Karpas-422 (cell line): Measurements from ENCODE around the gene OR52E4. TPM values are rescaled to one million over a fixed set of nuclear protein-coding genes. Genes with fewer than 3 reads are reported as not detected.

Experiments
- DNase-seq: peaks from one replicate; pipeline ENCODE4 v3.0.0-alpha.2; 2015
- H2AFZ ChIP-seq: fragments of 200-600 bp; sonication (generic); 2 replicates; pipeline ENCODE4 v1.6.1; 2014; ENCODE audit warnings: antibody characterized with exemption, low read length, mixed read lengths
- H3K27ac ChIP-seq: fragments of 200-600 bp; sonication (generic); 2 replicates; pipeline ENCODE4 v1.5.1; 2014; ENCODE audit warnings: mild to moderate bottlenecking, low read length, moderate library complexity
- H3K27me3 ChIP-seq: fragments of 200-600 bp; sonication (generic); 2 replicates; pipeline ENCODE4 v1.6.1; 2014; ENCODE audit warnings: low read length, mixed read lengths
- H3K36me3 ChIP-seq: fragments of 200-600 bp; sonication (generic); 2 replicates; pipeline ENCODE4 v1.6.1; 2014; ENCODE audit warnings: low read length, mixed read lengths; ENCODE audit not compliant: insufficient read depth
- H3K4me1 ChIP-seq: fragments of 200-600 bp; sonication (generic); 2 replicates; pipeline ENCODE4 v1.6.1; 2014; ENCODE audit warnings: mild to moderate bottlenecking, low read length, mixed read lengths
- H3K4me2 ChIP-seq: fragments of 200-600 bp; sonication (generic); 2 replicates; pipeline ENCODE4 v1.6.1; 2014; ENCODE audit warnings: low read length, low read depth, mild to moderate bottlenecking; ENCODE audit not compliant: poor library complexity, severe bottlenecking
- H3K4me3 ChIP-seq: fragments of 200-600 bp; sonication (generic); 2 replicates; pipeline ENCODE4 v1.5.1; 2014; ENCODE audit warnings: mild to moderate bottlenecking, antibody characterized with exemption, low read length, mixed read lengths
- H3K79me2 ChIP-seq: fragments of 200-600 bp; sonication (generic); 2 replicates; pipeline ENCODE4 v1.6.1; 2014; ENCODE audit warnings: mild to moderate bottlenecking, low read length, mixed read lengths
- H3K9ac ChIP-seq: fragments of 200-600 bp; sonication (generic); 2 replicates; pipeline ENCODE4 v1.6.0; 2014; ENCODE audit warnings: low read length
- H3K9me2 ChIP-seq: fragments of 200-600 bp; sonication (generic), shearing (Covaris generic); replicated peaks from 2 replicates; pipeline ENCODE4 v1.6.0; 2014; ENCODE audit warnings: mild to moderate bottlenecking, low read length, moderate library complexity; ENCODE audit not compliant: insufficient read depth
- H3K9me3 ChIP-seq: fragments of 300-700, 200-600 bp; sonication (generic); 2 replicates; pipeline ENCODE4 v1.6.1; 2014; ENCODE audit warnings: low read length, mixed read lengths
- H4K20me1 ChIP-seq: fragments of 200-600 bp; sonication (generic); 2 replicates; pipeline ENCODE4 v1.6.1; 2014; ENCODE audit warnings: mild to moderate bottlenecking, antibody characterized with exemption, low read length, low read depth; ENCODE audit not compliant: insufficient read depth
- total RNA-seq: library from RNA; depleted of rRNA; stranded (reverse); fragments of >200 nt; shearing (Covaris generic); gene quantifications from 2 replicates; pipeline ENCODE4 v1.2.3, GENCODE V29; 2014; ENCODE audit warnings: low replicate concordance

Gene OR52E4
- total RNA-seq, 1 experiment from 2014 or later, result not detected

DNA sequence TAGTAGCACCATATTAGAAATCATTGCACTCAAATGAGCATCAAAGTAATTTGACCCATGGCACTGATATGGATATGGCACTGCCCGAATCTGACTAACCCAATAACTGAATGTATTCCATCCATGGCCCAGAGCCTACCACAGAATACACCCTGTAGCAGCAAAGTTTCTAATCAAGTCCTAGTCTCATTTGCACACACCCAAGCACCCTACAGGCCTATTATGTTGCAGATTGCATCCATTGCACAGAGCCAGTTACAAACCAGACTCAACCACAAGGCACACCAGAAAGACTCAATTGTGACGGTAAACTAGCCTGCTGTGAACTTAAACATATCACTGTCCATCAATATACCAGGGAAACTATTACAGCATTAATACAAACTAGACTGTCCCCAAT is 19.1 kb downstream of the OR52E4 start:
- H2AFZ ChIP-seq, result no peak overlapping the region
- no peaks in the 10 kb centered on the region for H3K27me3 ChIP-seq
- H3K79me2 ChIP-seq, result no peaks in the 10 kb centered on the region
- no peak overlapping the region for H3K4me2 ChIP-seq
- H3K9me2 ChIP-seq, result no peaks in the 10 kb centered on the region
- H3K27ac ChIP-seq, result no peak overlapping the region
- no peaks in the 10 kb centered on the region for H4K20me1 ChIP-seq
- no peaks in the 10 kb centered on the region for H3K4me1 ChIP-seq
- no peak overlapping the region for H3K4me3 ChIP-seq
- H3K36me3 ChIP-seq, result no peaks in the 10 kb centered on the region
- no peak overlapping the region for H3K9ac ChIP-seq
- no peaks in the 10 kb centered on the region for H3K9me3 ChIP-seq
- no peak for DNase-seq

DNA sequence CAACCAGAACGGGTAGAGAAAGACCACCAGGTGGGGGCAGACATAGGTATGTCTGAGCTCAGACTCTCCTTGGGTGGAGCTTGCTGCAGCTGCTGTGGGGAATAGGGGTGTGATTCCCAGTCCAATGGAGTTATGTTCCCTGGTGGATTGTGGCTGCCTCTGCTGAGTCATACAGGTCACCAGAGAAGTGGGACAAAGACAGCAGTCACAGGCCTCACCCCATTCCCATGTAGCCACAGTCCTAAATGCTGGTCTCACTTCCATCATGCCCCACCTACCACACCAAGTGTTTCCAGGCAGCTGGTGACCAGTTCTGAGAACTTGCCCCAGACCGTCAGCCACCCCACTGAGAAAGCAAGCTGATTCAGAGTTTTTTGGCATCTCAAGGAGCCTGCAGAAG is 30.1 kb downstream of the OR52E4 start:
- Histone ChIP-seq H3K9ac (no peak overlapping the region), H3K79me2 (no peaks in the 10 kb centered on the region), H3K9me3 (no peaks in the 10 kb centered on the region), H3K4me1 (no peaks in the 10 kb centered on the region), H3K4me2 (no peak overlapping the region), H3K27me3 (no peaks in the 10 kb centered on the region), H3K27ac (no peak overlapping the region), H3K36me3 (no peaks in the 10 kb centered on the region), H3K9me2 (no peaks in the 10 kb centered on the region), H2AFZ (no peak overlapping the region), H4K20me1 (no peaks in the 10 kb centered on the region), H3K4me3 (no peak overlapping the region)
- DNase-seq, result no peak

DNA sequence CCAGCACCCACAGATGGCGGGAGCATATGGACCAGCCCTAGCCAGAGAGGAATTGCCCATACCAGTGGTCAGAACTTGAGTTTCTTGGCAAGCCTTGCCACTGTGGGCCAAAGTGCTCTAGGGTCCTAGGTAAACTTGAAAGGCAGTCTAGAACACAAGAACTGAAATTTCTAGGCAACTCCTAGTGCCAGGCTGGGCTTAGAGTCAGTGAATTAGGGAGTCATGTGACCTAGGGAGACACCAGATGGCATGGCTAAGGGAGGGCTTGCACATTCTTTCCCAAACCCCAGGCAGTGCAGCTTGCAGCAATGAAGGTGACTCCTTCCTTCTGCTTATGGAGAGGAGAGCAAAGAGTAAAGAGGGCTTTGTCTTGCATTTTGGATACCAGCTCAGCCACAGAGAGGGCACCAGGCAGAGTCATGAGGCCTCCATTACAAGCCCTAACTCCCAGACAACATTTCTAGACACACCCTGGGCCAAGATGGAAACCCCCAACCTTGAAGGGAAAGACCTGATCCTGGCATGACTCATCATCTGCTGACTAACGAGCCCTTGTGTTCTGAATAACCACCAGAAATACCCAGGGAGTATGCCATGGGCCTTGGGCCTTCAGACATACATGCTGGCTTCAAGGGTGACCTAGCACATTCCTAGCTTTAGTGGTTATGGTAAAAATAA is 42.5 kb downstream of the OR52E4 start:
- H3K27ac ChIP-seq, result no peak overlapping the region
- H3K4me1 ChIP-seq, result no peaks in the 10 kb centered on the region
- no peaks in the 10 kb centered on the region for H3K9me2 ChIP-seq
- H3K4me3 ChIP-seq, result no peak overlapping the region
- no peaks in the 10 kb centered on the region for H3K9me3 ChIP-seq
- H3K4me2 ChIP-seq, result no peak overlapping the region
- H2AFZ ChIP-seq, result no peak overlapping the region
- no peaks in the 10 kb centered on the region for H3K36me3 ChIP-seq
- no peak for DNase-seq
- H3K27me3 ChIP-seq, result no peaks in the 10 kb centered on the region
- no peak overlapping the region for H3K9ac ChIP-seq
- H4K20me1 ChIP-seq, result no peaks in the 10 kb centered on the region
- no peaks in the 10 kb centered on the region for H3K79me2 ChIP-seq

DNA sequence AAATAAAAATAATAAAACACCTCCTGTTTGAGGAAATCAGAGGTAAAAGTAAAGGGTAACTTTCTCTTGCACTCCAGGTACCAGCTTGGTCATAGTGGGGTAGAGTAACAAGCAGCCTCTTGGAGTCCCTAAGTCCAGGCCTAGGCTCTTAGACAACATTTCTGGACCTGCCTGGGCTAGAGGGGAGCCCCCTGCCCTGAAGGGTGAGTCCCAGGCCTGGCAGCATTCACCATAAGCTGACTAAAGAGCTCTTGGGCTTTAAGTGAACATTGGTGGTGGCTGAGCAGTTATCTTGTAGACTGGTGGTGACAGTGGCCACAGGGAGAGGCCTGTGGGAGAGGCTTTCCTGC is 43.0 kb downstream of the OR52E4 start:
- Histone ChIP-seq H3K36me3 (no peaks in the 10 kb centered on the region), H3K9me2 (no peaks in the 10 kb centered on the region), H2AFZ (no peak overlapping the region), H4K20me1 (no peaks in the 10 kb centered on the region), H3K9ac (no peak overlapping the region), H3K27me3 (no peaks in the 10 kb centered on the region), H3K4me1 (no peaks in the 10 kb centered on the region), H3K4me2 (no peak overlapping the region), H3K27ac (no peak overlapping the region), H3K79me2 (no peaks in the 10 kb centered on the region), H3K4me3 (no peak overlapping the region), H3K9me3 (no peaks in the 10 kb centered on the region)
- no peak for DNase-seq

DNA sequence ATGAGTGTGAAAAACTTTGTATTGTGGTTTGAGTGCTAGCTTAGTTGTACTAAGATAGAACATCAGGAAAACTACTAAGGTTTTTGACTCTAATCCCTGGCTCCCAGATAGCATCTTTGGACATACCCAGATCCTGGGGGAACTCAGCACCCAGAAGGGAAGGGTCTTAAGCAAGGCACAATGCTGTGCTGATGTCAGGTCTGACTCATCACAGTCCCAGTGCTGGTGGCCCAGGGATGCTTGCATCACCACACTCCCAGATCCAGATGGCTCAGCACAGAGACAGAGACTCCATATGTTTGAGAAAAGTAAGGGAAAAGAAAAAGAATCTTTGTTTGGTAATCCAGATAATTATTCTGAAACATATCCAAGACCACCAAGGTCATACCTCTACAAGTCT is 43.4 kb downstream of the OR52E4 start:
- Histone ChIP-seq H3K9me2 (no peaks in the 10 kb centered on the region), H3K9ac (no peak overlapping the region), H3K27ac (no peak overlapping the region), H3K4me2 (no peak overlapping the region), H3K4me1 (no peaks in the 10 kb centered on the region), H3K36me3 (no peaks in the 10 kb centered on the region), H3K9me3 (no peaks in the 10 kb centered on the region), H3K4me3 (no peak overlapping the region), H2AFZ (no peak overlapping the region), H3K27me3 (no peaks in the 10 kb centered on the region), H4K20me1 (no peaks in the 10 kb centered on the region), H3K79me2 (no peaks in the 10 kb centered on the region)
- DNase-seq, result no peak

DNA sequence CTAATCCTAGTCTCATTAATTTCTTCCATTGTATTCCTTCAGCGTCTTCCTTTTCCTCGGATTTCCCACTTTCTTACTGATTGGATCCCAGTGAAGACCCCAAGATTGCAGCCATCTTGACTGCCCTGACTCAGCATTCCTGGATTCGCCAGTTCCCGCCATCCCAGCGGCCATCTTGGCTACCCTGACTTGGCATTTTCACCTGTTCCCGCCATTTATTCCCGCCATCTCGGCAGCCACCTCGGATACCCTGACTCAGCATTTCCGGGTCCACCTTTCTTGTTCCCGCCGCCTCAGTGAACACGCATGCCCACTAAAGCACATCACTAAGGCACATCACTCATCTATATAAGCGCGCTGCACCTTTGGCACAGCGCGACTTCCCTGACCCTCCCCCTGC is 47.8 kb downstream of the OR52E4 start:
- no peak for DNase-seq
- H3K4me2 ChIP-seq, result no peak overlapping the region
- no peak overlapping the region for H2AFZ ChIP-seq
- no peaks in the 10 kb centered on the region for H3K27me3 ChIP-seq
- H3K4me1 ChIP-seq, result no peaks in the 10 kb centered on the region
- no peak overlapping the region for H3K4me3 ChIP-seq
- H3K9me2 ChIP-seq, result no peaks in the 10 kb centered on the region
- H3K9ac ChIP-seq, result no peak overlapping the region
- no peaks in the 10 kb centered on the region for H3K36me3 ChIP-seq
- no peak overlapping the region for H3K27ac ChIP-seq
- no peaks in the 10 kb centered on the region for H3K9me3 ChIP-seq
- no peaks in the 10 kb centered on the region for H3K79me2 ChIP-seq
- H4K20me1 ChIP-seq, result no peaks in the 10 kb centered on the region

DNA sequence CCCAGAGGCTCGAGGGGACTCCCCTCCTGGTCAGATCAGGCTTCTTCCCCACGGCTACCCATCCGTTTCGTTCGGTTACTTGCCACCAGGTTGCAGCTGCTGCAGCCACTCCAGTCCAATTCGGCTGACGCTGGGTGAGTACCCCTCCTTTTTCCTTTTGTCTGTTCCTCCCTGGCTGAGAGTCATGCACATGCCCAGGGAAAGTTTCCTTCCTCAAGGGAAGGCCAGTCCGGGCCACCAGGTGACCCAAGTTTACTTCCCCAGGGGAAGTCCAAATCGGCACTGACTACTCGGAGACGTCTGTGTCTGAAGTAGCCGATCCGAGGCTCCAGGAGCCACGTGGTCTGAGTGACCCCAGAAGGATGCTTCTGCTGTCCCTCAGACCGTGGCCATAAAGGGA is 48.4 kb downstream of the OR52E4 start:
- Histone ChIP-seq H3K9me2 (no peaks in the 10 kb centered on the region), H3K27me3 (no peaks in the 10 kb centered on the region), H3K4me1 (no peaks in the 10 kb centered on the region), H3K27ac (no peak overlapping the region), H4K20me1 (no peaks in the 10 kb centered on the region), H3K36me3 (no peaks in the 10 kb centered on the region), H3K9ac (no peak overlapping the region), H3K4me2 (no peak overlapping the region), H2AFZ (no peak overlapping the region), H3K4me3 (no peak overlapping the region), H3K9me3 (no peaks in the 10 kb centered on the region), H3K79me2 (no peaks in the 10 kb centered on the region)
- DNase-seq, result no peak

DNA sequence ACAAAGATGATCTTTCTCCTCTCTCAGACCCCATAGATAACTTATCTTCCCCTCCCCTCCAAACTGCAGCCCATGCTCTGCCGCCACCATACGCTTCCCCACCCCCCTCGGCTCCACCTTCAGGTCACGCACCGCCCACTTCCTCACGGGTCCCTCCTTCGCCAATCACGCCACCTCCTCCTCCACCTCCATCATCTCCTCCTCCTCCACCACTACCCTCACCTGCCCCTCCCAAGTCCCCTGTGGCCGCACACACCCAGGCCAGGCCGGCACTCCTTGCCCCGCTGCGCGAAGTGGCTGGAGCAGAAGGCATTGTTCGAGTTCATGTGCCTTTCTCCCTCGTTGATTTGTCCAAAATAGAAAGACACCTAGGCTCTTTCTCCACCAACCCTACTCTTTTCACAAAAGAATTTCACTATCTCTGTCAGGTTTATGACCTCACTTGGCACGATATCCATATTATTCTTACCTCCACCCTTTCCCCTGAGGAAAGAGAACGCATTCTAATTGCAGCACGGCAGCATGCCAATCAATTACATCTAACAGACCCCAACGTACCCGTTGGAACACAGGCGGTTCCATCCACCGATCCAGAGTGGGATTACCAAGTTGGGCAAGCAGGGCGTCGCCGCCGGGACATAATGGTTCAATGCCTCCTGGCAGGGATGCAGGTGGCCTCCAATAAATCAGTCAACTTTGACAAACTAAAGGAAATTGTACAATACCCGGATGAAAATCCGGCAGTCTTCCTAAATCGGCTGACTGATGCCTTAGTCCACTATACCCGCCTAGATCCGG is 49.3 kb downstream of the OR52E4 start:
- no peaks in the 10 kb centered on the region for H3K79me2 ChIP-seq
- H3K9me2 ChIP-seq, result no peaks in the 10 kb centered on the region
- no peak overlapping the region for H3K9ac ChIP-seq
- no peak overlapping the region for H3K27ac ChIP-seq
- H3K36me3 ChIP-seq, result no peaks in the 10 kb centered on the region
- H3K4me3 ChIP-seq, result no peak overlapping the region
- DNase-seq, result no peak
- no peaks in the 10 kb centered on the region for H4K20me1 ChIP-seq
- no peaks in the 10 kb centered on the region for H3K27me3 ChIP-seq
- no peak overlapping the region for H3K4me2 ChIP-seq
- no peaks in the 10 kb centered on the region for H3K9me3 ChIP-seq
- no peak overlapping the region for H2AFZ ChIP-seq
- H3K4me1 ChIP-seq, result no peaks in the 10 kb centered on the region
